Muscle layer of duodenum (tissue), 2 donors: ENCODE measurements around the gene AIF1.
"Not testable (repeated sequence)": the region's sequence is repeated elsewhere in the genome, so short reads cannot be mapped to it uniquely, and the experiment has no call there.

Experiments
- H3K27ac ChIP-seq: one replicate; pipeline ENCODE4 v1.7.0; 2013; ENCODE audit warnings: mild to moderate bottlenecking, low read length
- H3K27me3 ChIP-seq: one replicate; pipeline ENCODE4 v1.7.0; 2013; ENCODE audit warnings: low read depth, mild to moderate bottlenecking, control low read depth, low read length
- H3K36me3 ChIP-seq, 2 donors: one replicate each; pipeline ENCODE4 v1.7.0; 2013; ENCODE audit warnings: low read length in 2 of 2, control low read depth in 1 of 2, mild to moderate bottlenecking in 1 of 2; ENCODE audit not compliant: insufficient read depth in 2 of 2, control insufficient read depth in 1 of 2
- H3K4me1 ChIP-seq, 2 donors: one replicate each; pipeline ENCODE4 v1.7.0; 2013; ENCODE audit warnings: low read length in 2 of 2, mild to moderate bottlenecking in 2 of 2, control low read depth in 1 of 2, moderate library complexity in 1 of 2; ENCODE audit not compliant: insufficient read depth in 2 of 2, control insufficient read depth in 1 of 2
- H3K4me3 ChIP-seq, 2 donors: one replicate each; pipeline ENCODE4 v1.7.0; 2013; ENCODE audit warnings: low read length in 2 of 2, low read depth in 1 of 2, mild to moderate bottlenecking in 1 of 2
- H3K9me3 ChIP-seq, 2 donors: one replicate each; pipeline ENCODE4 v1.7.0; 2013; ENCODE audit warnings: low read length in 2 of 2, control low read depth in 1 of 2, mild to moderate bottlenecking in 1 of 2; ENCODE audit not compliant: control insufficient read depth in 1 of 2
- donor health status: healthy.

The AIF1 gene

DNA sequence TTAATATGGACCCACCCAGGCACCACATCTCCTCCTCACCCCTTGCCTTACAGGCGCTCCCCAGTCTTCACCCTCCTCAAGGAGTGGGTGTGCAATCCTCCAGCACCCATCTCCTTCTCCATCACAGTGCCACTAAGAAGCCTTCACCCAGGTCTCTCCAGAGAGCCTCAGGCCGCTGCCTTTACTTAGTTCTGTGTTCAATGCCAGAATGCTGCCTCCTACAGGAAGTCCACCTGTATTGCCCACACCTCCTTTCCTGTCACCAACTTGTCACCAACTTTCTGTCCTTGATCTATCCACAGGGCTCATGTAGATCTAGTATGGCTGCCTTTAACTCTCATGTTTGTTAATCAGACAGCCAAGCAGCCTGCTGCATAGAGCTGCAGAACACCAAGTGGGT, 29.5 kb upstream of the AIF1 start:
- Histone ChIP-seq H3K27me3 (no peaks in the 10 kb centered on the region), H3K4me3 (no peak overlapping the region), H3K36me3 (no peaks in the 10 kb centered on the region), H3K27ac (no peak overlapping the region), H3K9me3 (no peaks in the 10 kb centered on the region), H3K4me1 (peaks cover 0 to 20% of the 10 kb centered on the region in 2 donors)

DNA sequence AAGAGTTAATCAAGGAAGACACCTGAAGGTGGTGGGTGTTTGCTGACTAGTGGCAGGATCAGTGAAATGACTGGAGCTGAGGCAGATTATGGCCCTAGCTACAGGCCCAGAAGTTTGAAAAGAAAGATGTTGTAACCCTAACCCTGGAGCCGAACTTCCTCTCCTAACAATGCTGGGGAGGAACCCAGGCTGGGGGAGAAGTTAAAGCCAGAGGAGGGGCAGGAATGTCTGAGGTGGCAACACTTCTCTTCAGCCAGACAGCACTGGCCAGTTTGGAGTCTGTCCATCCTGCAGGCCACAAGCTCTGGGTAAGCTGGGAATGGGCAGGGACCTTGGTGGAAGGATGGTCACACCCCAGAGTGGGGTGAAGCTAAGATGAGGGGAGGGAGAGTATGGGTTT, 29.0 kb upstream of the AIF1 start, which contains the start of gene LST1:
LST1 (plus strand) TSS at position 270 of the 400 bp plus-strand sequence. CDS start 1,023 bp downstream, outside the sequence.
- Histone ChIP-seq H3K36me3 (no peaks in the 10 kb centered on the region), H3K9me3 (no peaks in the 10 kb centered on the region), H3K4me3 (peak within 1 kb of the TSS in 1 of 2 donors; percentile 42), H3K27me3 (no peaks in the 10 kb centered on the region), H3K4me1 (peaks cover 0 to 18% of the 10 kb centered on the region in 2 donors), H3K27ac (no peak within 1 kb of the TSS)

- H3K4me1 ChIP-seq = peaks cover 0 to 15% of the 10 kb centered on the region in 2 donors
- H3K36me3 ChIP-seq = no peaks in the 10 kb centered on the region
- H3K9me3 ChIP-seq = no peaks in the 10 kb centered on the region
- H3K27me3 ChIP-seq = no peaks in the 10 kb centered on the region
- H3K27ac ChIP-seq = no peak overlapping the region
- peak overlapping the region in 1 of 2 donors; percentile 42 for H3K4me3 ChIP-seq
Observed at GRCh38 chr6:31586599-31587281, 28.3 kb upstream of the AIF1 start.

DNA sequence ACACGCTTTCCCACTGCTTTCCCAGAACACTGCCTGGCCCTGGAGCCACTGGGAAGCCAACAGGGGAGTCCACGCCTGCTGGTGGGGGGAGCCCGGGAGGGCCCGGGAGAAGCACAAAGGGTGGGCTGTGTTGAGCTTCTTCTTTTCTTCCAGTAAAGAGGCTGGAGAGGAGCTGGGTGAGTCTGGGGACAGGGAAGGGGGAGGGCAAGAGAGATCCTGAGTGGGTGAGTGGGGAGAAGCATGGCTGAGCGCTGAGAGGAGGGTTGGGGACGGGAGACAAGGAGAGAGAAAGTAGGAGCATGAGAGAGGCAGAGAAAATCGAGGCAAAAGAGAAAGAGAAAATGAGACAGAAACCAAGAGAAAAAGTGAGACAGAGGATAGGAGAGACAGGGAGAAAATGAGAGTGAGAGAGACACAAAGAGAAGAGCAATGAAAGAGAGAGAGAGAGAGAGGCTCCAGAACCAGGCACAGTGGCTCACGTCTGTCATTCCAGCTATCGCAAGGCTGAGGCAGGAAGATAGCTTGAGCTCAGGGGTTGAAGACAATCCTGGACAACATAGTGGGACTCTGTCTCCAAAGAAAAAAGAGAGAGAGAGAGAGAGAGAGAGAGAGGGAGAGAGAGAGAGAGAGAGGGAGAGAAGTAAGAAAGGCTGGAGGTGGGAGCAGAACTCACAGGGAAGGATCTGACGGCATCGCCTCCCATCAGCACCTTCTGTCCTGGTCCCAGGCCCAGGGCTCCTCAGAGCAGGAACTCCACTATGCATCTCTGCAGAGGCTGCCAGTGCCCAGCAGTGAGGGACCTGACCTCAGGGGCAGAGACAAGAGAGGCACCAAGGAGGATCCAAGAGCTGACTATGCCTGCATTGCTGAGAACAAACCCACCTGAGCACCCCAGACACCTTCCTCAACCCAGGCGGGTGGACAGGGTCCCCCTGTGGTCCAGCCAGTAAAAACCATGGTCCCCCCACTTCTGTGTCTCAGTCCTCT, 26.9 kb upstream of the AIF1 start:
- Histone ChIP-seq H3K36me3 (no peaks in the 10 kb centered on the region), H3K9me3 (no peaks in the 10 kb centered on the region), H3K4me1 (peaks cover 0 to 7% of the 10 kb centered on the region in 2 donors), H3K4me3 (peak overlapping the region; percentile 26 to 42), H3K27me3 (no peaks in the 10 kb centered on the region), H3K27ac (peak overlapping the region; percentile 8)

DNA sequence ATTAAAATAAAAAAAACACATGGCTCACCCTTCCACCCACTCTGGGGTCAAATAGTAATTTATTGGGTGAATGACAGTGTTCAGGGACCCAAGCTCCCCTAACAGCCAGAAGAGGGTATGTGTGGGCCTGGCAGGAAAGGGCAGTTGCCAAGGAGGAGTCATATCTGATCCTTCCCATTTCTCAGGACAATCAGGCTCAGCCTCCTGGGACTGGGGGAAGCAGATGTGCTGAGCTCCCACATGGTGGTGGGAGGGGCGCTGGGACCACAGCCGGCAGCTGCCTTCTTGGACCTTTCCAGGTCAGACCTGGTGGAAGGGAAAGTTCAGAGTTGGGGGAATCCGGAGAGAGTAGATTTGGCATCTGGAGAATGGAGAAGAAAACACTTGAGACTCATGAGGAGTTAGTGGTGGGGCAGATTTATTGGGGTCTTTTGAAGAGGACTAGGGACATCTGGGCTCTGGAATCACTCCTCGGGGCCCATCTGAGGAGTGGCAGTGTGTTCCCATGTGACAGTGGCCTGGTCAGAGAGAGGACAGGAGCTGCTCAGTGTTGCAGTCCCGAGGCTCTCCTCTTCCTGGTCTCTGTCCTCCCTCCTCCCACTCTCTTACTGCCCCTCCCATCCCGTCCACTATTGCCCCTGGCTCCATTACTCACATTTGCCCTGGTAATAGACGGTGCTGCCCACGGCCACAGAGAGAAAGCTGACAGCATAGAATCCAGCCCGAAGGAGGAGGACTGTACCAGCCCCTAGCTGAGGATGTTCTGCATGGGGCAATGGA, 26.0 kb upstream of the AIF1 start:
- peaks cover 0 to 7% of the 10 kb centered on the region in 2 donors for H3K4me1 ChIP-seq

GRCh38 chr6:31590691-31591090, 24.3 kb upstream of the AIF1 start:
- not testable (repeated sequence) for H3K4me3 ChIP-seq, H3K36me3 ChIP-seq, H3K9me3 ChIP-seq, H3K4me1 ChIP-seq, H3K27ac ChIP-seq, H3K27me3 ChIP-seq

More for the DNA sequence above, 26.0 kb upstream of the AIF1 start:
- Histone ChIP-seq H3K9me3 (no peaks in the 10 kb centered on the region), H3K36me3 (no peaks in the 10 kb centered on the region), H3K27ac (no peak overlapping the region), H3K4me3 (no peak overlapping the region), H3K27me3 (no peaks in the 10 kb centered on the region)

DNA sequence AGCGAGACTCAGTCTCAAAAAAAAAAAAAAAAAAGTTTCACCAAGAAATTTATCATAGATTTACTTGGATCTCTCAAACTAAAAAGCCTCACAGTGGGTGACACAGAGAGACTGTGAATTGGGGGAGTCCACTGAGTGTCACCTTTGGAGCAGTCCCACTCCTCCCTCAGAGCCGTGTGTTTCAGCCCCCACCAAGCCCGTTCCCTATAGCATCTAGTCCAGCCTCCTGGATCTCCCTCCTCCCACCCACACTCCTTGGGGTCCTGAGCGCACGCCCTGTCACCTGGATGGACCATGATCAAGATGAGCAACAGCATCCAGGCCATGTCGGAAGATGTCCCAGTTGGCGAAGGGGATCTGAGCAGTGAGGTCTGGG, 22.6 kb upstream of the AIF1 start:
- no peak overlapping the region for H3K27ac ChIP-seq
- H3K4me3 ChIP-seq = no peak overlapping the region
- H3K27me3 ChIP-seq = no peaks in the 10 kb centered on the region
- no peaks in the 10 kb centered on the region for H3K4me1 ChIP-seq
- H3K36me3 ChIP-seq = no peaks in the 10 kb centered on the region
- no peaks in the 10 kb centered on the region for H3K9me3 ChIP-seq

GRCh38 chr6:31597006-31597405, 18.0 kb upstream of the AIF1 start:
- no peak overlapping the region for H3K27ac ChIP-seq
- H3K9me3 ChIP-seq = no peaks in the 10 kb centered on the region
- H3K36me3 ChIP-seq = no peaks in the 10 kb centered on the region
- no peaks in the 10 kb centered on the region for H3K4me1 ChIP-seq
- H3K27me3 ChIP-seq = no peaks in the 10 kb centered on the region
- no peak overlapping the region for H3K4me3 ChIP-seq

GRCh38 chr6:31607317-31607716, 7.7 kb upstream of the AIF1 start:
- Histone ChIP-seq H3K4me1 (no peaks in the 10 kb centered on the region), H3K27ac (no peak overlapping the region), H3K4me3 (no peak overlapping the region), H3K36me3 (no peaks in the 10 kb centered on the region), H3K27me3 (no peaks in the 10 kb centered on the region), H3K9me3 (no peaks in the 10 kb centered on the region)

GRCh38 chr6:31609519-31610406, 5.3 kb upstream of the AIF1 start:
- Histone ChIP-seq H3K27me3 (no peaks in the 10 kb centered on the region), H3K27ac (no peak overlapping the region), H3K4me3 (no peak overlapping the region), H3K9me3 (no peaks in the 10 kb centered on the region), H3K4me1 (no peaks in the 10 kb centered on the region), H3K36me3 (no peaks in the 10 kb centered on the region)
